ENCODE measurements around the gene DDX4. TPM values are rescaled to one million over a fixed set of nuclear protein-coding genes. Genes with fewer than 3 reads are reported as not detected.

The DDX4 gene
- total RNA-seq, 2 donors from 2014 or later = not detected

- intact Hi-C loops (cut with DNase I) = no loop called here
These were observed 118.8 kb downstream of the DDX4 start for GRCh38 chr5:55856516-55857246.

DNA sequence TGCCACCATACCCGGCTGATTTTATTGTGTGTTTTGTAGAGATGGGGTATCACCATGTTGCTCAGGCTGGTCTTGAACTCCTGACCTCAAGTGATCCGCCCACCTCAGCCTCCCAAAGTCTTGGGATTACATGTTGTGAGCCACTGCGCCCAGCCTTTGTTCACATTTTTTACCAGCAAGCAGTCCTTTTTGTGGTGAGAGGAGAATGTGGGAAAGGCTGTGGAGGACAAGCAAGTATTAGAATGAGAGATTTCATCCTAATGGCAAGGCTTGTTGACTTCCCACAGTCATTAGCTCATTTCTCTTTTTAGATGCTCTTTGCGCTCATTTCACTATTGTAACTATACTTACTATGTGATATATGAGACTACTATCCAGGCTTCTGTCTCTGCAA, 119.4 kb downstream of the DDX4 start:
- intact Hi-C loops (cut with DNase I) = no loop called here
- no peaks in the 10 kb centered on the region for H3K27me3 ChIP-seq
- 76 to 79% methylated on average over 4 of the region's 4 CpGs for WGBS, 2 donors

More at GRCh38 chr5:55856516-55857246, 118.8 kb downstream of the DDX4 start:
- no peaks in the 10 kb centered on the region for H3K9me3 ChIP-seq
- no peak overlapping the region for H3K27ac ChIP-seq
- WGBS, 2 donors = 81 to 87% methylated on average over 5 of the region's 5 CpGs
- no peaks in the 10 kb centered on the region for H3K36me3 ChIP-seq (replicated peaks in 1 of 2; ENCODE audit: insufficient read depth in 1 of 2, low read depth in 2 of 2)
- H3K4me1 ChIP-seq = no peaks in the 10 kb centered on the region
- H3K4me3 ChIP-seq = no peak overlapping the region
- ATAC-seq (no peak), DNase-seq (no peak)
- TF ChIP-seq CTCF (IDR thresholded peaks at IDR 0.05) (no peak), POLR2A (IDR thresholded peaks at IDR 0.05) (no peak)
- H3K27me3 ChIP-seq = no peaks in the 10 kb centered on the region

GRCh38 chr5:55858104-55858503, 120.2 kb downstream of the DDX4 start:
- Histone ChIP-seq H3K4me3 (no peak overlapping the region), H3K27me3 (no peaks in the 10 kb centered on the region), H3K27ac (no peak overlapping the region), H3K4me1 (no peaks in the 10 kb centered on the region), H3K36me3 (replicated peaks in 1 of 2; ENCODE audit: insufficient read depth in 1 of 2, low read depth in 2 of 2) (no peaks in the 10 kb centered on the region), H3K9me3 (no peaks in the 10 kb centered on the region)
- DNase-seq = no peak
- TF ChIP-seq CTCF (IDR thresholded peaks at IDR 0.05) (no peak), POLR2A (IDR thresholded peaks at IDR 0.05) (no peak)
- no peak for ATAC-seq
- WGBS, 2 donors = 88 to 89% methylated on average over 2 of the region's 2 CpGs
- intact Hi-C loops (cut with DNase I) = no loop called here

More for the DNA sequence above, 119.4 kb downstream of the DDX4 start:
- Histone ChIP-seq H3K27ac (no peak overlapping the region), H3K36me3 (replicated peaks in 1 of 2; ENCODE audit: insufficient read depth in 1 of 2, low read depth in 2 of 2) (no peaks in the 10 kb centered on the region), H3K4me3 (no peak overlapping the region), H3K9me3 (no peaks in the 10 kb centered on the region), H3K4me1 (no peaks in the 10 kb centered on the region)
- no peak for ATAC-seq
- DNase-seq = no peak
- TF ChIP-seq POLR2A (IDR thresholded peaks at IDR 0.05) (no peak), CTCF (IDR thresholded peaks at IDR 0.05) (no peak)

DNA sequence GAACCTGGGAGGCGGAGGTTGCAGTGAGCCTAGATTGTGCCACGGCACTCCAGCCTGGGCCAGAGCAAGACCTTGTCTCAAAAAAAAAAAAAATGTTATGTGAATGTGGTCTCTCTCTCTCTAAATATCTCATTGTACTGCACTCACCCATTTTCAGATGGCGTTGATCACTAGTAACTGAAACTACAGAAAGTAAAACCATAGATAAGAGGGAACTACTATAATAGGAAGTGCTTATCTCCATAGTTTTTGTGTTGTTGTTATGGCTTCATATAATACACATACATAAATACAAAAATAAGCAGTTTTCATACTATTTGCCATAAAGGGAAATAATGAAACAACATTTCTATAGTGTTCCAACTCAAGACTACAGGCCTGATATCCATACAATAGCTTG, 122.4 kb downstream of the DDX4 start:
- Histone ChIP-seq H3K36me3 (replicated peaks in 1 of 2; ENCODE audit: insufficient read depth in 1 of 2, low read depth in 2 of 2) (no peaks in the 10 kb centered on the region), H3K9me3 (no peaks in the 10 kb centered on the region), H3K4me3 (no peak overlapping the region), H3K27me3 (no peaks in the 10 kb centered on the region), H3K27ac (no peak overlapping the region), H3K4me1 (no peaks in the 10 kb centered on the region)
- 59 to 95% methylated on average over 3 of the region's 3 CpGs for WGBS, 2 donors
- DNase-seq = no peak
- intact Hi-C loops (cut with DNase I) = no loop called here
- TF ChIP-seq POLR2A (IDR thresholded peaks at IDR 0.05) (no peak), CTCF (IDR thresholded peaks at IDR 0.05) (no peak)
- ATAC-seq = no peak

- DNase-seq (no peak), ATAC-seq (no peak)
- Histone ChIP-seq H3K4me1 (no peaks in the 10 kb centered on the region), H3K9me3 (no peaks in the 10 kb centered on the region), H3K4me3 (no peak overlapping the region), H3K27ac (no peak overlapping the region), H3K27me3 (no peaks in the 10 kb centered on the region), H3K36me3 (replicated peaks in 1 of 2; ENCODE audit: insufficient read depth in 1 of 2, low read depth in 2 of 2) (no peaks in the 10 kb centered on the region)
- intact Hi-C loops (cut with DNase I) = no loop called here
- TF ChIP-seq POLR2A (IDR thresholded peaks at IDR 0.05) (no peak), CTCF (IDR thresholded peaks at IDR 0.05) (no peak)
- 71 to 91% methylated on average over 4 of the region's 4 CpGs for WGBS, 2 donors
These were observed 122.8 kb downstream of the DDX4 start for GRCh38 chr5:55860709-55861108.

Data from body of pancreas (tissue), 4 donors.